HCT116 (cell line): ENCODE measurements around the gene DPP6. TPM values are rescaled to one million over a fixed set of nuclear protein-coding genes. Genes with fewer than 3 reads are reported as not detected.

Experiments used
- ATAC-seq: fragments of 200-7000 bp; cut with Tn5 transposase; 2 replicates; pipeline ENCODE4 v1.9.1; 2020; ENCODE audit warnings: mild to moderate bottlenecking, moderate library complexity
- BruUV-seq: library from RNA; stranded (reverse); fragments of 400-500 nt; replicated peaks from 2 replicates; lab custom pipeline; 2021; lab: Mats Ljungman, UMichigan
- CTCF ChIA-PET: fragments of 300-600 bp; sonication (Branson Sonifier 250); formaldehyde crosslinking; loops from one replicate; lab custom pipeline; 2021; ENCODE audit warnings: antibody characterized with exemption; lab: Charles Lee
- POLR2A ChIA-PET: fragments of 300-600, 350-600 bp; sonication (Branson Sonifier 250); formaldehyde crosslinking; loops from one replicate; lab custom pipeline; 2021; ENCODE audit warnings: antibody characterized with exemption; lab: Charles Lee
- RAD21 ChIA-PET, 2 experiments: fragments of 300-600 bp; sonication (Branson Sonifier 250); formaldehyde crosslinking; loops; one replicate each; lab custom pipeline; 2023; ENCODE audit warnings: low total read pairs in 2 of 2; ENCODE audit not compliant: uncharacterized antibody in 2 of 2, unreplicated experiment in 2 of 2, low non-redundant PET in 1 of 2; lab: Charles Lee
- DNase-seq: peaks from one replicate; pipeline ENCODE4 v3.0.0-alpha.2; 2010; ENCODE audit warnings: low read depth, low spot score
- H2AFZ ChIP-seq: fragments of 200-600 bp; shearing (Covaris generic), sonication (generic); 2 replicates; pipeline ENCODE4 v1.6.1; 2017; ENCODE audit warnings: low read depth, mixed run types, mixed read lengths, antibody characterized with exemption, low read length; ENCODE audit not compliant: poor library complexity, severe bottlenecking
- H3K27ac ChIP-seq: 2 replicates; pipeline ENCODE4 v1.5.1; 2012; ENCODE audit warnings: low read depth, low read length
- H3K27me3 ChIP-seq: fragments of 200-600 bp; sonication (generic); 2 replicates; pipeline ENCODE4 v1.6.1; 2016; ENCODE audit warnings: mixed run types, low read length, mixed read lengths; ENCODE audit not compliant: insufficient read depth
- H3K36me3 ChIP-seq, 2 experiments: fragments of 200-500 bp in 1 of 2; fragments of 200-600 bp in 1 of 2; sonication (Bioruptor generic) in 1 of 2; sonication (generic) in 1 of 2; 2 replicates each; pipeline versions ENCODE4 v1.5.1 to v1.6.1; 2014 to 2016; ENCODE audit warnings: low read length in 2 of 2, inconsistent platforms in 1 of 2, mixed read lengths in 1 of 2, mixed run types in 1 of 2; ENCODE audit not compliant: insufficient read depth in 2 of 2, control insufficient read depth in 1 of 2
- H3K4me1 ChIP-seq, 2 experiments: fragments of 200-600 bp in 1 of 2; sonication (generic) in 1 of 2; 2 replicates each; pipeline versions ENCODE4 v1.5.1 to v1.6.1; 2012 to 2017; ENCODE audit warnings: low read length in 2 of 2, inconsistent platforms in 1 of 2, mild to moderate bottlenecking in 1 of 2, mixed read lengths in 1 of 2, mixed run types in 1 of 2, moderate library complexity in 1 of 2; ENCODE audit not compliant: insufficient read depth in 2 of 2, control insufficient read depth in 1 of 2
- H3K4me2 ChIP-seq: fragments of 200-600 bp; sonication (generic); 2 replicates; pipeline ENCODE4 v1.6.1; 2017; ENCODE audit warnings: mixed run types, low read length, mixed read lengths
- H3K4me3 ChIP-seq, 2 experiments: fragments of 200-600 bp in 1 of 2; sonication (generic) in 1 of 2; replicated peaks in 1 of 2; 2 replicates each; pipeline ENCODE4 v1.5.1; 2011 to 2016; ENCODE audit warnings: low read length in 2 of 2, control low read depth in 1 of 2, low read depth in 1 of 2, mild to moderate bottlenecking in 1 of 2, mixed read lengths in 1 of 2, mixed run types in 1 of 2
- H3K79me2 ChIP-seq: fragments of 200-600 bp; sonication (generic); 2 replicates; pipeline ENCODE4 v1.6.1; 2017; ENCODE audit warnings: mild to moderate bottlenecking, mixed run types, low read length, moderate library complexity, mixed read lengths; ENCODE audit not compliant: insufficient read depth
- H3K9ac ChIP-seq: fragments of 200-600 bp; sonication (generic); 2 replicates; pipeline ENCODE4 v1.6.1; 2016; ENCODE audit warnings: low read length, mixed read lengths
- H3K9me2 ChIP-seq: fragments of 200-600 bp; sonication (generic), shearing (Covaris generic); 2 replicates; pipeline ENCODE4 v1.6.1; 2017; ENCODE audit warnings: mixed run types, mild to moderate bottlenecking, moderate library complexity; ENCODE audit not compliant: insufficient read depth
- H3K9me3 ChIP-seq, 2 experiments: fragments of 200-500 bp in 1 of 2; fragments of 200-600 bp in 1 of 2; sonication (Bioruptor generic) in 1 of 2; sonication (generic) in 1 of 2; 2 replicates each; pipeline ENCODE4 v1.6.1; 2014 to 2017; ENCODE audit warnings: low read length in 2 of 2, mixed read lengths in 2 of 2, inconsistent platforms in 1 of 2, low read depth in 1 of 2, mild to moderate bottlenecking in 1 of 2, mixed run types in 1 of 2, moderate library complexity in 1 of 2; ENCODE audit not compliant: control insufficient read depth in 1 of 2, insufficient read depth in 1 of 2
- H4K20me1 ChIP-seq: fragments of 200-600 bp; sonication (generic), shearing (Covaris generic); 2 replicates; pipeline ENCODE4 v1.6.1; 2017; ENCODE audit warnings: mixed run types, mild to moderate bottlenecking, moderate library complexity; ENCODE audit not compliant: insufficient read depth
- CBX3 ChIP-seq: IDR thresholded peaks from 2 replicates; pipeline ENCODE4 v1.6.1; 2012; ENCODE audit warnings: low read depth
- EGR1 ChIP-seq: IDR thresholded peaks from 2 replicates; pipeline ENCODE4 v1.6.1; 2012; ENCODE audit warnings: low read depth
- EZH2 ChIP-seq: fragments of 200-600 bp; sonication (generic); IDR thresholded peaks from 2 replicates; pipeline ENCODE4 v1.6.1; 2017; ENCODE audit warnings: antibody characterized with exemption, mixed run types
- EZH2phosphoT487 ChIP-seq: fragments of 200-600 bp; IDR thresholded peaks from 2 replicates; pipeline ENCODE4 v1.6.1; 2018; ENCODE audit warnings: antibody characterized with exemption, borderline replicate concordance
- POLR2AphosphoS5 ChIP-seq: IDR thresholded peaks from 2 replicates; pipeline ENCODE4 v1.6.1; 2011; ENCODE audit warnings: mild to moderate bottlenecking, low read depth, low read length, moderate library complexity
- RAD21 ChIP-seq: IDR thresholded peaks from 2 replicates; pipeline ENCODE4 v1.6.1; 2012; ENCODE audit warnings: low read depth, mild to moderate bottlenecking
- SP1 ChIP-seq: IDR thresholded peaks from 2 replicates; pipeline ENCODE4 v1.6.1; 2012; ENCODE audit warnings: low read depth
- TCF7L2 ChIP-seq: IDR thresholded peaks from 2 replicates; pipeline ENCODE4 v1.7.0; 2011; ENCODE audit warnings: borderline replicate concordance, inconsistent platforms; ENCODE audit not compliant: insufficient read depth, insufficient read length; ENCODE audit errors: extremely low read depth
- YY1 ChIP-seq: IDR thresholded peaks from 2 replicates; pipeline ENCODE4 v1.6.1; 2011; ENCODE audit warnings: low read length, low read depth, moderate library complexity, mild to moderate bottlenecking; ENCODE audit not compliant: insufficient replicate concordance; ENCODE audit errors: extremely low read depth
- ZFX ChIP-seq: fragments of 450-650 bp; IDR thresholded peaks from 2 replicates; pipeline ENCODE4 v1.6.1; 2017
- intact Hi-C: fragments of 100-400 bp; cut with micrococcal nuclease; formaldehyde crosslinking; loops from 2 replicates; pipeline ENCODE4 v1.10.0; 2022
- total RNA-seq: library from RNA; stranded (reverse); gene quantifications from one replicate; pipeline ENCODE4 v1.2.1, GENCODE V29; 2021; ENCODE audit not compliant: unreplicated experiment
- TF ChIP-seq, protein P1 (sequence below), 3 experiments: fragments of 200-600 bp in 1 of 3; sonication (generic) in 1 of 3; IDR thresholded peaks in 2 of 3; conservative IDR thresholded peaks in 1 of 3; 2 replicates each; pipeline ENCODE4 v1.5.1; 2012 to 2017; ENCODE audit warnings: low read depth in 2 of 3, low read length in 2 of 3, antibody characterized with exemption in 1 of 3, borderline replicate concordance in 1 of 3, control low read depth in 1 of 3, mild to moderate bottlenecking in 1 of 3, mixed read lengths in 1 of 3, mixed run types in 1 of 3, moderate library complexity in 1 of 3; ENCODE audit not compliant: insufficient read depth in 1 of 3

Gene DPP6
- total RNA-seq, 1 experiment from 2014 or later = not detected

DNA sequence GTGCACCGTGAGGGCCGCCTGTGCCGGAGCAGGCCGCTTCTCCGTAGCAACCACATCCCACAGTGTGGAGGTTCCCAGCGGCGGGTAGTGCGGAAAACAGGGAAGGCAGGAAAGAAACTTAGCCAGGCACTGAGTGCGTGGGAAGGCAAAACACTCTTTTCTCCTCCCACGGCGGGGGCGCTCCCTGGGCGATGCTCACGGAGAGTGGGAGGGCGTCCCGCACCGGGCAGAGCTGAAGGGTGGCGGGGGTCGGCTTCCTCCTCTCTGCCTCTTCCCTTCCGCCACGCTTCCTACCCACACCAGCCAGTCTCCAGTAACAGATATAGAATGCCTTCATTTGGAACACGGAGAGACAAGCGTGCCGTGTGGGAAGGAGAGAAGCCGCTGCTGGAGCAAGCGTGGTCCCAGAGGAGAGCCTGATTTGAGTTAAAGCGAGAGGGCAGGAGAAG is 698.2 kb downstream of the DPP6 start:
- H3K9me2 ChIP-seq = no peaks in the 10 kb centered on the region
- no peak overlapping the region for H3K27ac ChIP-seq
- H4K20me1 ChIP-seq = no peaks in the 10 kb centered on the region
- DNase-seq (no peak), ATAC-seq (no peak)
- H2AFZ ChIP-seq = no peak overlapping the region
- H3K4me2 ChIP-seq = no peak overlapping the region
- POLR2A ChIA-PET = no interaction called here
- no peak for TF ChIP-seq CBX3
- TF ChIP-seq ZFX = no peak
- no peak for TF ChIP-seq POLR2AphosphoS5
- TF ChIP-seq YY1 = no peak
- TF ChIP-seq, protein P1, sequence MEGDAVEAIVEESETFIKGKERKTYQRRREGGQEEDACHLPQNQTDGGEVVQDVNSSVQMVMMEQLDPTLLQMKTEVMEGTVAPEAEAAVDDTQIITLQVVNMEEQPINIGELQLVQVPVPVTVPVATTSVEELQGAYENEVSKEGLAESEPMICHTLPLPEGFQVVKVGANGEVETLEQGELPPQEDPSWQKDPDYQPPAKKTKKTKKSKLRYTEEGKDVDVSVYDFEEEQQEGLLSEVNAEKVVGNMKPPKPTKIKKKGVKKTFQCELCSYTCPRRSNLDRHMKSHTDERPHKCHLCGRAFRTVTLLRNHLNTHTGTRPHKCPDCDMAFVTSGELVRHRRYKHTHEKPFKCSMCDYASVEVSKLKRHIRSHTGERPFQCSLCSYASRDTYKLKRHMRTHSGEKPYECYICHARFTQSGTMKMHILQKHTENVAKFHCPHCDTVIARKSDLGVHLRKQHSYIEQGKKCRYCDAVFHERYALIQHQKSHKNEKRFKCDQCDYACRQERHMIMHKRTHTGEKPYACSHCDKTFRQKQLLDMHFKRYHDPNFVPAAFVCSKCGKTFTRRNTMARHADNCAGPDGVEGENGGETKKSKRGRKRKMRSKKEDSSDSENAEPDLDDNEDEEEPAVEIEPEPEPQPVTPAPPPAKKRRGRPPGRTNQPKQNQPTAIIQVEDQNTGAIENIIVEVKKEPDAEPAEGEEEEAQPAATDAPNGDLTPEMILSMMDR (IDR thresholded peaks at IDR 0.05 in 2 of 3, conservative IDR thresholded peaks at IDR 0.05 in 1 of 3; ENCODE audit: borderline replicate concordance in 1 of 3, insufficient read depth in 1 of 3, low read depth in 2 of 3, low read length in 2 of 3) = no peak
- no peak for TF ChIP-seq RAD21
- TF ChIP-seq TCF7L2 = no peak
- TF ChIP-seq SP1 = no peak
- TF ChIP-seq EZH2phosphoT487 = no peak
- no peak for TF ChIP-seq EGR1
- no peak for TF ChIP-seq EZH2
- H3K36me3 ChIP-seq = no peaks in the 10 kb centered on the region
- intact Hi-C loops = no loop called here
- no peak overlapping the region for H3K9ac ChIP-seq
- CTCF ChIA-PET = no interaction called here
- no peak overlapping the region for H3K4me3 ChIP-seq
- H3K9me3 ChIP-seq = no peaks in the 10 kb centered on the region
- H3K4me1 ChIP-seq = no peaks in the 10 kb centered on the region
- no peaks in the 10 kb centered on the region for H3K79me2 ChIP-seq
- H3K27me3 ChIP-seq = no peaks in the 10 kb centered on the region
- RAD21 ChIA-PET = no interaction called here
- no TSS peak for BruUV-seq
